ENCODE data around the gene COL18A1.

COL18A1 gene

DNA sequence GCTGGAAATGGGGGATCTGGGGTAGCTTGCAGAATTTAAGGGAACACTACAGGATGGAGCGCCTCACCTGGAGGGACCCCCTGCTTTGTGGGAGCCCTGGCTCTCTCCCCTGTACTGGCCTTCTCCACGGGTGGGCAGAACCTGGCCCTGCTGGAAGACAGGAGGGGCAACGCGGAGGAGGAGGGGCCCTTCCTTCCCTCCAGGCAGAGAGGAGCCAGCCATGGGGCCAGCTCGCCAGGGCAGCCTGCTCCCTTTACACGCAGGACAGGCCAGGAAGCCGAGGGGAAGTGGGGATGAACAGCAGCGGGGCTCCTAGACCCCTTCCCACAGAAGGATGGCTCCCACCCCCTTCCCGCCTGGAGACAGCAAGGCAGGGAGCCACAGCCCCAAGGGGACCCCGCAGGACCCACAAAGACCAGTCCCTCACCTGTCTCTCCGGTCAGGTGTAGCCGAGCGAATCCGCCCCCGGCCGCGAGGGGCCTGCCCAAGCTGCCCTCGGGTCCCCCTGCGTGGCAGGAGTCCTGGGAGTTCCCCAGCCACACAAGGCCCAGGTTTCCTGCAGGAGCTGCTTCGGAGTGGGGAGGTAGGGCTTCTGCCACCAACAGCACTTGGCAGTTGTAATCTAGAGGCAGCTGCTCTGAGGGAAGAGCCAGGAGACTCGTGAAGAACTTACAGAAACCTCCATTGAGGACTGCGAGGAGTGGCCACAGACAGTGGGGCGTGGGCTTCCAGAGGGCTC lies 138.9 kb downstream of the COL18A1 start:
- DNase-seq (ENCODE audit: extremely low read depth, low read depth): no peak
- TF ChIP-seq, protein P1, sequence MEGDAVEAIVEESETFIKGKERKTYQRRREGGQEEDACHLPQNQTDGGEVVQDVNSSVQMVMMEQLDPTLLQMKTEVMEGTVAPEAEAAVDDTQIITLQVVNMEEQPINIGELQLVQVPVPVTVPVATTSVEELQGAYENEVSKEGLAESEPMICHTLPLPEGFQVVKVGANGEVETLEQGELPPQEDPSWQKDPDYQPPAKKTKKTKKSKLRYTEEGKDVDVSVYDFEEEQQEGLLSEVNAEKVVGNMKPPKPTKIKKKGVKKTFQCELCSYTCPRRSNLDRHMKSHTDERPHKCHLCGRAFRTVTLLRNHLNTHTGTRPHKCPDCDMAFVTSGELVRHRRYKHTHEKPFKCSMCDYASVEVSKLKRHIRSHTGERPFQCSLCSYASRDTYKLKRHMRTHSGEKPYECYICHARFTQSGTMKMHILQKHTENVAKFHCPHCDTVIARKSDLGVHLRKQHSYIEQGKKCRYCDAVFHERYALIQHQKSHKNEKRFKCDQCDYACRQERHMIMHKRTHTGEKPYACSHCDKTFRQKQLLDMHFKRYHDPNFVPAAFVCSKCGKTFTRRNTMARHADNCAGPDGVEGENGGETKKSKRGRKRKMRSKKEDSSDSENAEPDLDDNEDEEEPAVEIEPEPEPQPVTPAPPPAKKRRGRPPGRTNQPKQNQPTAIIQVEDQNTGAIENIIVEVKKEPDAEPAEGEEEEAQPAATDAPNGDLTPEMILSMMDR (IDR thresholded peaks at IDR 0.05; ENCODE audit: low read depth, low read length): no peak

DNA sequence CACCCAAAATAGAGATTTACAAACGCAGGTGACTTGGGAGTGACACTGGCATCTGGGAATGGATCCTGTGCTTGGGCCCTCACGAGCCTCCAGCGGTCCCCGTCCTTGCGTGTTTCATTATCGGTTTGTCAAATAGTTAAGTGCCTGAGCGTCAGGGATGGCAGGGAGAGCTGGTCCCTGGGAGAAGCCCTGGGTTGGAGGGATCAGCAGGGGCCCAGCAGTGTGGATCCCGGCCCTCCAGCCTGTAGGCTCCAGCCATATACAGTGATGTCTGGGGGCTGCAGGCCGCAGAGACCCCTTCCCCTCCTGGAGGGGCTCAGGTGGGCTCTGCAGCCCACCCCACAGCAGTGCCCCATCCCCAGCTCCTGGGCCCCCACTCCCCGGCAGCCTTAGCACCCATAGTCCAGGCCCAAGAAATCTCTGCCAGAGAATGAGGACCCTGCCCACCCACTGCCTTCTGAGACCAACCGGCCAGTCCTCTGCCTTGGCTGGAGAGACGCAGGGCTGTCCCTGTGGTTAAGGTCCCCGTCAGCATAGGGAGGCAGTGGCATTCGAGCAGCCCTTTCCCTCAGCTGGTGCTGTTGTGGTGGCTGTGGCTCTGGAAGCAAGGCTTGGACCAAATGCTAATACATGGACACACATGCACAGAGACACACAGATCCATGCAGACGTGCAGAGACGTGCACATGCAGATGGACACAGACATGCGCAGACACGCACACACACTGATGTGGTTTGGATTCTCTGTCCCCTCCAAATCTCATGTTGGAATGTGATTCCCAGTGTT lies 139.7 kb downstream of the COL18A1 start:
- no peak for DNase-seq (ENCODE audit: extremely low read depth, low read depth)
- TF ChIP-seq, protein P1 (IDR thresholded peaks at IDR 0.05; ENCODE audit: low read depth, low read length): no peak

DNA sequence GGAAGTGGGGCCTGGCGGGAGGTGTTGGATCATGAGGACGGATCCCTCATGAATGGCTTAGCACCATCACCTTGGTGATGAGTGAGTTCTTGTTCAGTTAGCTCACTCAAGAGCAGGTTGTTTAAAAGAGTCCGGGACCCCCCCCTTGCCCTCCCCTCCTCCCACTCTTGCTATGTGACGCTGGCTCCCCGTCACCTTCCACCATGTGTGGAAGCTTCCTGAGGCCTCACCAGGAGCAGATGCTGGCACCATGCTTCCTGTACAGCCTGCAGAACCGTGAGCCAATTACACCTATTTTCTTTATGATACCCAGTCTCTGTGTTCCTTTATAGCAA lies 140.2 kb downstream of the COL18A1 start:
- DNase-seq (ENCODE audit: extremely low read depth, low read depth): no peak
- TF ChIP-seq, protein P1 (IDR thresholded peaks at IDR 0.05; ENCODE audit: low read depth, low read length): no peak

- TF ChIP-seq, protein P1 (IDR thresholded peaks at IDR 0.05; ENCODE audit: low read depth, low read length): no peak
- no peak for DNase-seq (ENCODE audit: extremely low read depth, low read depth)
Observed at GRCh38 chr21:45545691-45546531, 140.9 kb downstream of the COL18A1 start.

- TF ChIP-seq, protein P1 (IDR thresholded peaks at IDR 0.05; ENCODE audit: low read depth, low read length): no peak
- DNase-seq (ENCODE audit: extremely low read depth, low read depth): no peak
Observed at GRCh38 chr21:45546636-45547544, 141.9 kb downstream of the COL18A1 start.

- TF ChIP-seq, protein P1 (IDR thresholded peaks at IDR 0.05; ENCODE audit: low read depth, low read length): no peak
Observed at GRCh38 chr21:45547545-45547900, 142.6 kb downstream of the COL18A1 start.

More at GRCh38 chr21:45547545-45547900, 142.6 kb downstream of the COL18A1 start:
- DNase-seq (ENCODE audit: extremely low read depth, low read depth): no peak
